Measurements from ENCODE around the gene GLIS1. TPM values are rescaled to one million over a fixed set of nuclear protein-coding genes. Genes with fewer than 3 reads are reported as not detected.
A peak's percentile ranks its signal among the peaks of the same experiment; 100 is the strongest.

The GLIS1 gene
- total and polyA plus RNA-seq, 9 donors, result 0.12 to 2.9 (median 0.48) TPM; not detected in 1

DNA sequence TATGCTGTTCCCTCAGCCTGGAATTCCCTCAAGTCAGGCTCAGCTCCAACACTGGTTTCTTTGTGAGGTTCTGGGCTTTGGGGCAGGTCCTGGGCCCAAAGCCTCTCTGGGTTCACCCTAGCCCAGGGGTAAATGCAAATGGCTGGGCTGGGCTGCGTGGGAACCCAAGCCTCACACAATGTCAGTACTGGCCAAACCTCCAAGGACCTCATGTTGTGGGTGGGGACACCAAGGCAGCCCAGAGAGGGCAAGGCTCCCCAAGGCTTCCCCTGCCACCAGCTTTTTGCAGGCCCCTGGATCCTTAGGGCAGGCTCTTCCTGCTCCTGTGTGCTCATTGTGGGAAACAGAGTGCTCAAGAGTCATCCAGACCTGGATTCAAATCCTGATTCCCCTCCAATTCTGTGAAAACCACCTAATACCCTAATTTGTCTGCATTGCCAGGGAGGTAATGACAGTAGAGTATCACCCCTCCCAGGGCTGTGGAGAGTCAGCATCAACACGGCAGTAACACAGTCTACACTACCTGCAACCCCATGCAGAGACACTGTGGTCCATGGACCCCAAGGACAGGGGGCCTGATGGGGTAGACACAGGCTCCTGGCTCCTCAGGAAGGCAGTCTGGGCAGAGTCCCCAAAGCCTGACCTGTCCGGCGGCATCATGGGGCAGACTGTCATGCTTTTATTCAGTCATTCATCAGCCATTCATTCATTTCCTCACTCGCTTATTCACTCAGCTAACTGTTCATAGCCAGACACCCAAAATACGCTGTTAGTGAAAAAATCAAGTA is 194.0 kb downstream of the GLIS1 start:
- peak in 2 of 5 donors; percentile 3 to 6 for DNase-seq
- Histone ChIP-seq H3K9me3 (no peaks in the 10 kb centered on the region), H3K4me3 (no peak overlapping the region), H3K4me1 (ENCODE audit: insufficient read depth) (no peaks in the 10 kb centered on the region), H3K36me3 (no peaks in the 10 kb centered on the region), H3K27me3 (no peaks in the 10 kb centered on the region), H3K27ac (no peak overlapping the region)
- 87 to 92% (median 87%) methylated on average over 5 to 6 of the region's 6 CpGs for WGBS, 3 donors
- TF ChIP-seq, protein P1, sequence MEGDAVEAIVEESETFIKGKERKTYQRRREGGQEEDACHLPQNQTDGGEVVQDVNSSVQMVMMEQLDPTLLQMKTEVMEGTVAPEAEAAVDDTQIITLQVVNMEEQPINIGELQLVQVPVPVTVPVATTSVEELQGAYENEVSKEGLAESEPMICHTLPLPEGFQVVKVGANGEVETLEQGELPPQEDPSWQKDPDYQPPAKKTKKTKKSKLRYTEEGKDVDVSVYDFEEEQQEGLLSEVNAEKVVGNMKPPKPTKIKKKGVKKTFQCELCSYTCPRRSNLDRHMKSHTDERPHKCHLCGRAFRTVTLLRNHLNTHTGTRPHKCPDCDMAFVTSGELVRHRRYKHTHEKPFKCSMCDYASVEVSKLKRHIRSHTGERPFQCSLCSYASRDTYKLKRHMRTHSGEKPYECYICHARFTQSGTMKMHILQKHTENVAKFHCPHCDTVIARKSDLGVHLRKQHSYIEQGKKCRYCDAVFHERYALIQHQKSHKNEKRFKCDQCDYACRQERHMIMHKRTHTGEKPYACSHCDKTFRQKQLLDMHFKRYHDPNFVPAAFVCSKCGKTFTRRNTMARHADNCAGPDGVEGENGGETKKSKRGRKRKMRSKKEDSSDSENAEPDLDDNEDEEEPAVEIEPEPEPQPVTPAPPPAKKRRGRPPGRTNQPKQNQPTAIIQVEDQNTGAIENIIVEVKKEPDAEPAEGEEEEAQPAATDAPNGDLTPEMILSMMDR (IDR thresholded peaks at IDR 0.05), result no peak
- no peak for TF ChIP-seq POLR2A (IDR thresholded peaks at IDR 0.05)
- no peak for TF ChIP-seq EP300 (IDR thresholded peaks at IDR 0.05)
- intact Hi-C loops (cut with DNase I), result no loop called here

DNA sequence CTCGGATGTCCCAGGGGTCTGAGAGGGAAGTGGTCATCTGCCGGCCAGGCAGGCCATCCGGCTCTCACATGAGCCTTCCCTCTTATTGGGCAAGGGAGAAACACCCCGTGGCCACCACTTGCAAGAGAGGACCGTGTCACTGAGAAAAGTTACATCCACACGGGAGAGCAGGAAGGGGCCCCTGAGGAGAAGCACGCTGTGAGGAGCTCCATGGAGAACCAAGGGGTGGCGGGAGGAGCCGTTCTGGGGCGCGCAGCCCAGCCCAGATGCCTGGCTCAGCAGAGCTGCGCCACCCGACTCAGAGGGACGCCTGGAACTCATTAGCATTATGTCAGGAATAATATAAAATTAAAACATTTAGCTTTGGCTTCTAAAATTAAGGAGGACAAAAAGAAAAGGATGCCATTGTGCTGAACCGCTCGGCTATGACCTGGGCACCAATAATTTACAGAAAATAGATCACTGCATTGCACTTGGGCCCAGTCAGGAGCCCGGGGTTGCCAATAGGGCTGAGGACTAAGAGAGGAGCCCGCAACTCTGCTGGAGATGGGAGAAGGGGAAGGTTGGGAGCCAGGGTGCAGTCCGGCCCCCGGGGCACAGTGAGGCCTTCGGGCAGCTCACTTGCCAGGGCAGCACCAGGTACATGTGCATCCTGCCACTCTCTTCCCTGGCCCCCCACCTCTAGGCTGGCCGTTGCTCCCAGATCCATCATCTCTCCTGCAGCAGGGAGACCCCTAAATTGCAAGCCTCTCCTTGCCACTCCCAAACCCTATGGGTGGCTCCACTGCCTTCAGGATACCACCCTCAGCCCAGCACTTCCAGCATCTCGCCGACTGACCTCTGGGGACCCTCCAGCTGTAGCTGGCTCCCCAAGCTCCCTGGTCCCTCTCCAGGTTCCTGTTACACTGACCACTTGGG is 194.9 kb downstream of the GLIS1 start:
- no peaks in the 10 kb centered on the region for H3K9me3 ChIP-seq
- H3K36me3 ChIP-seq, result no peaks in the 10 kb centered on the region
- TF ChIP-seq EP300 (IDR thresholded peaks at IDR 0.05) (no peak), POLR2A (IDR thresholded peaks at IDR 0.05) (no peak)
- TF ChIP-seq, protein P1 (IDR thresholded peaks at IDR 0.05), result no peak
- no peaks in the 10 kb centered on the region for H3K27me3 ChIP-seq
- intact Hi-C loops (cut with DNase I), result no loop called here
- no peak overlapping the region for H3K4me3 ChIP-seq
- peak in 1 of 5 donors; percentile 16 for DNase-seq
- H3K27ac ChIP-seq, result no peak overlapping the region
- 81 to 84% (median 83%) methylated on average over 24 of the region's 24 CpGs for WGBS, 3 donors
- no peaks in the 10 kb centered on the region for H3K4me1 ChIP-seq (ENCODE audit: insufficient read depth)

DNA sequence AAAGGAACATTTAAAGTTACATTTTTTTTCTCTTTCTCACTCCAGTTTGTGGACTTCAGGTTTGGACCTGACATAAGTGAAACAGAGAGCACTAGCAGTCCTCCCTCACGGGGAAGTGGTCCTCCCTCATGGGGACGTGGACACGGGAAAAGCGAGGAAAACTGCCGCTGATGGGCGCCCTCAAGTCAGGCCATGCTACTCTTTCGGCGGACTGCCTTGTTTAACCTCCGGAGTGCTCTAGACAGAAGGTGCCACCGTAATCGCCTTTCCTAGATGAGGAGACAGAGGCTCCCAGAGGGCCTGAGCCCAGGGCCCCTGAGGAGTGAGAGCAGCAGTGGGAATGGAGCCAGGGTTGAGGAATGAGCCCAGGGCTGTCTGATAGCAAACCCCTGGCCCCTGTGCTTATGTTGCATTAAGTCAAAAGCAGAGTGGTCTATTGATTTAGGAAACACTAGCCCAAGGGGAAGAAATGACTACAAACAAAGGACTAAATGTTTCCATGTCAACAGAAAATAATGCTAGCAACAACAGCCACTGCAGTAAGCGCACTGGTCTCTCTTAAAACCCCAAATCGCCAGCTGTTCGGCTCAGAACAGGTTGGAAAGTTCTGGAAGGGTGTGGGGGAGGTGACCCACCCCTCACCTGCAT is 195.7 kb downstream of the GLIS1 start:
- H3K36me3 ChIP-seq, result no peaks in the 10 kb centered on the region
- no peaks in the 10 kb centered on the region for H3K9me3 ChIP-seq
- no peak for DNase-seq
- H3K27ac ChIP-seq, result no peak overlapping the region
- no peaks in the 10 kb centered on the region for H3K27me3 ChIP-seq
- no peaks in the 10 kb centered on the region for H3K4me1 ChIP-seq (ENCODE audit: insufficient read depth)
- TF ChIP-seq POLR2A (IDR thresholded peaks at IDR 0.05) (no peak), EP300 (IDR thresholded peaks at IDR 0.05) (no peak)
- TF ChIP-seq, protein P1 (IDR thresholded peaks at IDR 0.05), result no peak
- WGBS, 3 donors, result 75 to 93% (median 87%) methylated on average over 14 of the region's 14 CpGs
- intact Hi-C loops (cut with DNase I), result no loop called here
- H3K4me3 ChIP-seq, result no peak overlapping the region

DNA sequence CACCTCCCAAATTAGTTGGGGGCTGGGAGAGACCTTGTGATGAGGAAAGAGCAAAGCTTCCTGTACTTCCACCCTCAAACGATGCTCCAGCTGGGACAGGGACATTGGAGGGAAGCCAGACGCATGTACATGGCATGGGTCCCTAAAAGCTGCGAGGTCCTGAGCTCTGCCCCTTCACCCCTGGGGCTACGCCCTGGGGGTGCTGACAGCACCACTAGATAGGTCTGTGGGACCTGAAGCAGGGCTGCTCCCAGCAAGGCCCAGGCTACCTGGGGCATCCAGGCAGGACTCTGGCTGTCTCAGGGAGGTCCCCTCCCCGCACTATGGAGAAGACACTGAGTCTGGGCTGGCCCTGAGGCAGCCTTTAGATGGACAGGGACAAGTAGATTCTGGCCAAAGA is 196.4 kb downstream of the GLIS1 start:
- 75 to 83% (median 83%) methylated on average over 5 of the region's 5 CpGs for WGBS, 3 donors
- H3K27me3 ChIP-seq, result no peaks in the 10 kb centered on the region
- TF ChIP-seq POLR2A (IDR thresholded peaks at IDR 0.05), result no peak
- intact Hi-C loops (cut with DNase I), result no loop called here
- no peaks in the 10 kb centered on the region for H3K4me1 ChIP-seq (ENCODE audit: insufficient read depth)
- H3K9me3 ChIP-seq, result no peaks in the 10 kb centered on the region
- no peak overlapping the region for H3K27ac ChIP-seq
- no peak overlapping the region for H3K4me3 ChIP-seq
- peak in 1 of 5 donors; percentile 2 for DNase-seq
- H3K36me3 ChIP-seq, result no peaks in the 10 kb centered on the region

Measured in ovary (tissue), 9 donors.